BLaER1 treated with 17β-estradiol and CSF1 and Interleukin-3, amounts not matched to agents 10 nM and 100 nM (cell line): Measurements from ENCODE around the gene SYT8.

ENCODE experiments used
- H3K27ac ChIP-seq, 11 experiments: shearing (Covaris generic); formaldehyde crosslinking; 2 replicates each; pipeline ENCODE4 v1.8.1; 2022
- H3K27me3 ChIP-seq, 11 experiments: shearing (Covaris generic); formaldehyde crosslinking; 2 replicates each; pipeline ENCODE4 v1.8.1; 2022
- H3K36me3 ChIP-seq, 11 experiments: shearing (Covaris generic); formaldehyde crosslinking; 2 replicates each; pipeline ENCODE4 v1.8.1; 2022
- H3K4me1 ChIP-seq, 10 experiments: shearing (Covaris generic); formaldehyde crosslinking; 2 replicates each; pipeline ENCODE4 v1.8.1; 2022
- H3K4me2 ChIP-seq, 11 experiments: shearing (Covaris generic); formaldehyde crosslinking; 2 replicates each; pipeline ENCODE4 v1.8.1; 2022
- H3K4me3 ChIP-seq, 10 experiments: shearing (Covaris generic); formaldehyde crosslinking; 2 replicates each; pipeline ENCODE4 v1.8.1; 2022
- H3K9ac ChIP-seq, 11 experiments: shearing (Covaris generic); formaldehyde crosslinking; 2 replicates each; pipeline ENCODE4 v1.8.1; 2022
- H3K9me3 ChIP-seq, 11 experiments: shearing (Covaris generic); formaldehyde crosslinking; replicated peaks in 1 of 11; 2 replicates each; pipeline ENCODE4 v1.8.1; 2022
- H4K20me1 ChIP-seq, 11 experiments: shearing (Covaris generic); formaldehyde crosslinking; 2 replicates each; pipeline ENCODE4 v1.8.1; 2022
- Cebpa-rat ChIP-seq, 11 experiments: shearing (Covaris generic); IDR thresholded peaks; 2 replicates each; pipeline ENCODE4 v1.8.1; 2022

The SYT8 gene

GRCh38 chr11:1832920-1833295 lies 1.9 kb upstream of the SYT8 start:
- Histone ChIP-seq H3K9me3 (no peaks in the 10 kb centered on the region), H3K4me2 (peak overlapping the region; percentile 34 to 96 (median 77); a peak in 16 of 22 replicates), H3K4me3 (peak overlapping the region in 2 of 10 experiments; percentile 17 to 40; a peak in 3 of 20 replicates), H3K36me3 (no peaks in the 10 kb centered on the region), H3K9ac (peak overlapping the region in 1 of 11 experiments; percentile 48; a peak in 1 of 22 replicates), H3K27ac (no peak overlapping the region), H4K20me1 (no peaks in the 10 kb centered on the region; a peak in 2 of 22 replicates), H3K27me3 (peaks cover 0 to 17% (median 0%) of the 10 kb centered on the region in 11 experiments; a peak in 5 of 22 replicates), H3K4me1 (peaks cover 47 to 62% (median 55%) of the 10 kb centered on the region in 10 experiments)
- no peak for TF ChIP-seq Cebpa-rat (IDR thresholded peaks at IDR 0.05)

GRCh38 chr11:1834062-1834610 lies 654 bp upstream of the SYT8 start:
- H3K9me3 ChIP-seq = no peaks in the 10 kb centered on the region
- H3K36me3 ChIP-seq = no peaks in the 10 kb centered on the region
- peaks cover 53 to 67% (median 61%) of the 10 kb centered on the region in 10 experiments for H3K4me1 ChIP-seq
- H3K9ac ChIP-seq = no peak overlapping the region
- peaks cover 0 to 13% (median 0%) of the 10 kb centered on the region in 11 experiments; a peak in 5 of 22 replicates for H3K27me3 ChIP-seq
- H4K20me1 ChIP-seq = no peaks in the 10 kb centered on the region; a peak in 2 of 22 replicates
- no peak overlapping the region for H3K4me3 ChIP-seq
- no peak overlapping the region for H3K4me2 ChIP-seq
- no peak overlapping the region for H3K27ac ChIP-seq
- no peak for TF ChIP-seq Cebpa-rat (IDR thresholded peaks at IDR 0.05)

GRCh38 chr11:1835671-1836010 lies 851 bp downstream of the SYT8 start:
- Histone ChIP-seq H3K27me3 (peaks cover 0 to 7% (median 0%) of the 10 kb centered on the region in 11 experiments; a peak in 5 of 22 replicates), H3K9me3 (no peaks in the 10 kb centered on the region), H3K4me3 (no peak overlapping the region), H3K27ac (no peak overlapping the region), H3K4me2 (no peak overlapping the region), H3K36me3 (no peaks in the 10 kb centered on the region), H4K20me1 (peaks cover 0 to 5% (median 0%) of the 10 kb centered on the region in 11 experiments; a peak in 2 of 22 replicates), H3K4me1 (peaks cover 52 to 67% (median 61%) of the 10 kb centered on the region in 10 experiments), H3K9ac (no peak overlapping the region)
- no peak for TF ChIP-seq Cebpa-rat (IDR thresholded peaks at IDR 0.05)

- Histone ChIP-seq H3K27me3 (peaks cover 0 to 7% (median 0%) of the 10 kb centered on the region in 11 experiments; a peak in 5 of 22 replicates), H3K4me2 (peak overlapping the region in 4 of 11 experiments; percentile 89 to 97 (median 92); a peak in 3 of 22 replicates), H3K9ac (peak overlapping the region in 1 of 11 experiments; percentile 5; a peak in 1 of 22 replicates), H3K9me3 (no peaks in the 10 kb centered on the region), H3K36me3 (no peaks in the 10 kb centered on the region), H3K4me3 (no peak overlapping the region), H3K4me1 (peaks cover 53 to 67% (median 61%) of the 10 kb centered on the region in 10 experiments), H4K20me1 (peaks cover 0 to 5% (median 0%) of the 10 kb centered on the region in 11 experiments; a peak in 1 of 22 replicates), H3K27ac (no peak overlapping the region)
- TF ChIP-seq Cebpa-rat (IDR thresholded peaks at IDR 0.05) = no peak
Observed at GRCh38 chr11:1836011-1836945, 1.5 kb downstream of the SYT8 start.

GRCh38 chr11:1837171-1838076 lies 2.6 kb downstream of the SYT8 start:
- Histone ChIP-seq H3K27ac (peak overlapping the region in 3 of 11 experiments; percentile 36 to 61 (median 60); a peak in 4 of 22 replicates), H3K4me2 (peak overlapping the region; percentile 76 to 100 (median 91)), H3K36me3 (no peaks in the 10 kb centered on the region), H3K27me3 (peaks cover 0 to 7% (median 0%) of the 10 kb centered on the region in 11 experiments; a peak in 4 of 22 replicates), H3K9me3 (no peaks in the 10 kb centered on the region), H3K9ac (peak overlapping the region in 6 of 11 experiments; percentile 29 to 56 (median 52); a peak in 6 of 22 replicates), H3K4me3 (no peak overlapping the region; a peak in 1 of 20 replicates), H4K20me1 (peaks cover 0 to 5% (median 0%) of the 10 kb centered on the region in 11 experiments; a peak in 1 of 22 replicates), H3K4me1 (peaks cover 55 to 67% (median 61%) of the 10 kb centered on the region in 10 experiments)
- TF ChIP-seq Cebpa-rat (IDR thresholded peaks at IDR 0.05) = no peak

GRCh38 chr11:1838077-1838425 lies 3.3 kb downstream of the SYT8 start:
- peak overlapping the region; percentile 76 to 100 (median 91) for H3K4me2 ChIP-seq
- H3K27ac ChIP-seq = peak overlapping the region; percentile 9 to 67 (median 53); a peak in 18 of 22 replicates
- peak overlapping the region in 1 of 10 experiments; percentile 25; a peak in 1 of 20 replicates for H3K4me3 ChIP-seq
- peaks cover 0 to 3% (median 0%) of the 10 kb centered on the region in 11 experiments; a peak in 4 of 22 replicates for H3K27me3 ChIP-seq
- H3K36me3 ChIP-seq = no peaks in the 10 kb centered on the region
- H3K9me3 ChIP-seq = no peaks in the 10 kb centered on the region
- peaks cover 60 to 67% (median 62%) of the 10 kb centered on the region in 10 experiments for H3K4me1 ChIP-seq
- peak overlapping the region; percentile 25 to 61 (median 53); a peak in 17 of 22 replicates for H3K9ac ChIP-seq
- no peak for TF ChIP-seq Cebpa-rat (IDR thresholded peaks at IDR 0.05)
- H4K20me1 ChIP-seq = peaks cover 0 to 9% (median 0%) of the 10 kb centered on the region in 11 experiments; a peak in 3 of 22 replicates

GRCh38 chr11:1838426-1839144 lies 3.8 kb downstream of the SYT8 start, which contains the start of gene TNNI2:
Gene TNNI2, plus strand, starts transcription at chr11:1838981. Its CDS starts 716 bp downstream, at chr11:1839697.
- no peak for TF ChIP-seq Cebpa-rat (IDR thresholded peaks at IDR 0.05)
- Histone ChIP-seq H3K9ac (peak within 1 kb of the TSS; percentile 50 to 69 (median 63); a peak in 19 of 22 replicates), H3K4me3 (peak within 1 kb of the TSS in 3 of 10 experiments; percentile 25 to 35 (median 34); a peak in 4 of 20 replicates), H4K20me1 (peaks cover 0 to 9% (median 0%) of the 10 kb centered on the region in 11 experiments; a peak in 3 of 22 replicates), H3K27ac (peak within 1 kb of the TSS; percentile 47 to 81 (median 75); a peak in 20 of 22 replicates), H3K4me1 (peaks cover 64 to 69% (median 67%) of the 10 kb centered on the region in 10 experiments), H3K4me2 (peak within 1 kb of the TSS; percentile 76 to 100 (median 97)), H3K36me3 (no peaks in the 10 kb centered on the region), H3K9me3 (no peaks in the 10 kb centered on the region), H3K27me3 (peaks cover 0 to 6% (median 0%) of the 10 kb centered on the region in 11 experiments; a peak in 4 of 22 replicates)
